Measurements from ENCODE around the gene PDE4B.

PDE4B gene

DNA sequence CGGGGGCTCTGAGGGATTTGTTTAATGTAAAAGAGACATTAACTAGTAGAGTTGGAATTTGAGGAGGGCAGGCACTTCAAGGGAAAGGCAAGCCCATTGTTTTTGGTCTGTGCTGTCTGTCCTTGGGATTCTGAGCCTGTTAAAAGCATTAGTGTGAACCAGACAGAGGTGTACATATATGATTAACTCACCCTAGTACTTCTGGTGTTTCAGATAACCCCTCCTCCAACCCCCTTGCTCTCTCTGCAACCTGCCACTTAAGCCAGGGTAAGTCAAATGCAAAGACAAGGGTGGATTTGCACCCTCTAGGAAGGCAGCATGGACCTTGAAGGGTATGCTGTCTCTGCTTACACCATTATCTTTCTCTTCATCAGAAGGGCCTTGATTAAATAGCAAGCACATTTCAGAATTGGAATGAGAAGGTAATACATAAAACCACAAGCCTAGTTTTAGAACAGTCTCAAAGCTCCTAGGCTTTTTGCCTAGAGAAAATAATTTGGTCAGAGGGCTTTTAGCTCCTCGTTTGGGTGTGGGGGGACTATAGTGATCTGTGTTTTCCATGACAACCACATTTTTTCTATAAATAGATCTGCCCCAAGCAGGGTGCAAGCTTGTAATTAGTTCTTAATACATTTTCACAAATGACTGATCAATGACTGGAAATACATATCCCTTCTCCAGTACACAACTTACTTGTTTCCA is 620.6 kb downstream of the PDE4B start:
- Histone ChIP-seq H3K4me3 (ENCODE audit: low read depth in 1 of 2, low read length in 1 of 2) (no peak overlapping the region), H3K27me3 (no peaks in the 10 kb centered on the region), H3K27ac (no peak overlapping the region), H3K4me1 (ENCODE audit: control insufficient read depth in 1 of 2, insufficient read depth in 1 of 2, low read depth in 1 of 2, low read length in 1 of 2) (peaks cover 32 to 39% of the 10 kb centered on the region in 2 experiments), H3K36me3 (no peaks in the 10 kb centered on the region), H3K9me3 (no peaks in the 10 kb centered on the region)
- TF ChIP-seq, protein P1, sequence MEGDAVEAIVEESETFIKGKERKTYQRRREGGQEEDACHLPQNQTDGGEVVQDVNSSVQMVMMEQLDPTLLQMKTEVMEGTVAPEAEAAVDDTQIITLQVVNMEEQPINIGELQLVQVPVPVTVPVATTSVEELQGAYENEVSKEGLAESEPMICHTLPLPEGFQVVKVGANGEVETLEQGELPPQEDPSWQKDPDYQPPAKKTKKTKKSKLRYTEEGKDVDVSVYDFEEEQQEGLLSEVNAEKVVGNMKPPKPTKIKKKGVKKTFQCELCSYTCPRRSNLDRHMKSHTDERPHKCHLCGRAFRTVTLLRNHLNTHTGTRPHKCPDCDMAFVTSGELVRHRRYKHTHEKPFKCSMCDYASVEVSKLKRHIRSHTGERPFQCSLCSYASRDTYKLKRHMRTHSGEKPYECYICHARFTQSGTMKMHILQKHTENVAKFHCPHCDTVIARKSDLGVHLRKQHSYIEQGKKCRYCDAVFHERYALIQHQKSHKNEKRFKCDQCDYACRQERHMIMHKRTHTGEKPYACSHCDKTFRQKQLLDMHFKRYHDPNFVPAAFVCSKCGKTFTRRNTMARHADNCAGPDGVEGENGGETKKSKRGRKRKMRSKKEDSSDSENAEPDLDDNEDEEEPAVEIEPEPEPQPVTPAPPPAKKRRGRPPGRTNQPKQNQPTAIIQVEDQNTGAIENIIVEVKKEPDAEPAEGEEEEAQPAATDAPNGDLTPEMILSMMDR (IDR thresholded peaks at IDR 0.05), result no peak

DNA sequence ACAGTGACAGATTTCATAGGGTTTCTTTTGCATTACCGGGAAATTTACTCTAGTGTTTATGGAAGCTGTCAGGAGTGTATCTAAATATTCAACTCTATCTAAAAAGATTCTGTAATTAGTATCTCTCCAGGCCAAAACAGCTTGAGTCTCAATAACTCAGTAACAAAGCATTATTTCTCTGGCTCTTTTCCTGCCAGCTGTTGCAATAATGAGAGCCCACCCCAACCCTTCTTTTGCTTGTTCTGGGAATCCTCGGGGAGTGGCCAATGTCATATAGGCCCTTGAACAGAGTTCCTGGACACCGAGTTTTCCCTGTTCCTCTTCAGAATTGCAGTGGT is 621.1 kb downstream of the PDE4B start:
- no peaks in the 10 kb centered on the region for H3K36me3 ChIP-seq
- H3K27me3 ChIP-seq, result no peaks in the 10 kb centered on the region
- TF ChIP-seq, protein P1 (IDR thresholded peaks at IDR 0.05), result no peak
- peaks cover 32 to 39% of the 10 kb centered on the region in 2 experiments for H3K4me1 ChIP-seq (ENCODE audit: control insufficient read depth in 1 of 2, insufficient read depth in 1 of 2, low read depth in 1 of 2, low read length in 1 of 2)
- no peaks in the 10 kb centered on the region for H3K9me3 ChIP-seq
- H3K4me3 ChIP-seq (ENCODE audit: low read depth in 1 of 2, low read length in 1 of 2), result no peak overlapping the region
- H3K27ac ChIP-seq, result no peak overlapping the region

DNA sequence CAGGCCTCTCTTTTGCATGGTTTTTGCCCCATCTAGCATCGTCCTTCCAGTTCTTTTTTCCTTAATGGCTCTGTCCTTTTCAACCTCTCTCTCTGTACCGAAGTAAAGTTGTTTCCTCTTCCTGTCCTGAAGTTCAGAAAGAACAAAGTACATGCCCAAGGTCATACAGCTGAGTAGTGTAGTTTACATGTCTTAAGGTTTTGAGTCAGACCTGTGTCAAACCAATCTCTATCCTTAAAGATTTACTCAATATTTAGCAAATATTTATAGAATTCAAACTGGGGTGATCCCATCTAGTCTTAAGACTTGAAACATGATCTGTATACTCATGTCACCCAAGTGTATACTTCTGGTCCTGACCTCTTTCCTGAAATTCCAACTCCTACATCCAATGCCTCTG is 622.6 kb downstream of the PDE4B start:
- Histone ChIP-seq H3K9me3 (no peaks in the 10 kb centered on the region), H3K27me3 (no peaks in the 10 kb centered on the region), H3K36me3 (no peaks in the 10 kb centered on the region), H3K4me3 (ENCODE audit: low read depth in 1 of 2, low read length in 1 of 2) (no peak overlapping the region), H3K27ac (peak overlapping the region; percentile 55), H3K4me1 (ENCODE audit: control insufficient read depth in 1 of 2, insufficient read depth in 1 of 2, low read depth in 1 of 2, low read length in 1 of 2) (peaks cover 46 to 54% of the 10 kb centered on the region in 2 experiments)
- TF ChIP-seq, protein P1 (IDR thresholded peaks at IDR 0.05), result no peak

DNA sequence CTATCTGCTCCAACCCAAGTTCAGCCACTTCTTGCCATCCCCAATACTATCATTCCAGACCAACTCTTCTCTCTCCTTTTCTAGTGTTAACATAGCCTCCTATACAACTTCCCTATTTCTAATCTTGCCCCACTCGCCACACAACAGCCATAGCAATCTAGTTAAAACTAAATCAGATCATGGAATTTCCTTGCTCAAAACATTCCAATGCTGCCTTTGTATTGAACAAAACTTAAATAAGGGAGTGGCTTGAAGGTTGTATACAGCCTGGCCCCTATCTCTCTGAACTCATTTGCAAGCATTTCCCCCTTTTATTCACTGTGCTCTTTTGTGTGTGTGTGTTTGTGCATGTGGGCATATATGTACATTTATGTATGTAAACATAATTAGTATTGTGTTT is 623.2 kb downstream of the PDE4B start:
- Histone ChIP-seq H3K36me3 (no peaks in the 10 kb centered on the region), H3K27ac (peak overlapping the region; percentile 55), H3K4me3 (ENCODE audit: low read depth in 1 of 2, low read length in 1 of 2) (no peak overlapping the region), H3K27me3 (no peaks in the 10 kb centered on the region), H3K4me1 (ENCODE audit: control insufficient read depth in 1 of 2, insufficient read depth in 1 of 2, low read depth in 1 of 2, low read length in 1 of 2) (peaks cover 52 to 59% of the 10 kb centered on the region in 2 experiments), H3K9me3 (no peaks in the 10 kb centered on the region)
- TF ChIP-seq, protein P1 (IDR thresholded peaks at IDR 0.05), result no peak

DNA sequence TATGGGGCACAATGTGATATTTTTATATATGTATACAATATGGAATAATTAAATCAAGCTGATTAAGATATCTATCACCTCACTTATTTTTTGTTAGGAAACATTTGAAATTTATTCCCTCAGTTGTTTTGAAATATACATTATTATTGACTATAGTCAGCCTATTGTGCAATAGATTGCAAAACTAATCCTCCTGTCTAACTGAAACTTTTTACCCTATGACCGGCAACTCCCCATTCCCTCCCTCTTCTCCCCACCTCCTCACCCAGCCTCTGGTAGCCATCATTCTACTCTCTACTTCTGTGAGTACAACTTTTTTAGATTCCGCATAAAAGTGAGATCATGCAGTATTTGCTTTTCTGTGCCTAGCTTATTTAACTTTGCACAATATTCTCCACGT is 623.6 kb downstream of the PDE4B start:
- no peak overlapping the region for H3K4me3 ChIP-seq (ENCODE audit: low read depth in 1 of 2, low read length in 1 of 2)
- H3K27ac ChIP-seq, result peak overlapping the region; percentile 55
- TF ChIP-seq, protein P1 (IDR thresholded peaks at IDR 0.05), result no peak
- H3K9me3 ChIP-seq, result no peaks in the 10 kb centered on the region
- no peaks in the 10 kb centered on the region for H3K36me3 ChIP-seq
- H3K4me1 ChIP-seq (ENCODE audit: control insufficient read depth in 1 of 2, insufficient read depth in 1 of 2, low read depth in 1 of 2, low read length in 1 of 2), result peaks cover 57 to 62% of the 10 kb centered on the region in 2 experiments
- H3K27me3 ChIP-seq, result no peaks in the 10 kb centered on the region

Measured in neutrophil (primary cell).